ENCODE data around the gene SLC22A4. TPM values are rescaled to one million over a fixed set of nuclear protein-coding genes. Genes with fewer than 3 reads are reported as not detected.
A peak's percentile ranks its signal among the peaks of the same experiment; 100 is the strongest.

The SLC22A4 gene
- total RNA-seq, 2 donors from 2014 or later: 0.68 TPM; not detected in 1

DNA sequence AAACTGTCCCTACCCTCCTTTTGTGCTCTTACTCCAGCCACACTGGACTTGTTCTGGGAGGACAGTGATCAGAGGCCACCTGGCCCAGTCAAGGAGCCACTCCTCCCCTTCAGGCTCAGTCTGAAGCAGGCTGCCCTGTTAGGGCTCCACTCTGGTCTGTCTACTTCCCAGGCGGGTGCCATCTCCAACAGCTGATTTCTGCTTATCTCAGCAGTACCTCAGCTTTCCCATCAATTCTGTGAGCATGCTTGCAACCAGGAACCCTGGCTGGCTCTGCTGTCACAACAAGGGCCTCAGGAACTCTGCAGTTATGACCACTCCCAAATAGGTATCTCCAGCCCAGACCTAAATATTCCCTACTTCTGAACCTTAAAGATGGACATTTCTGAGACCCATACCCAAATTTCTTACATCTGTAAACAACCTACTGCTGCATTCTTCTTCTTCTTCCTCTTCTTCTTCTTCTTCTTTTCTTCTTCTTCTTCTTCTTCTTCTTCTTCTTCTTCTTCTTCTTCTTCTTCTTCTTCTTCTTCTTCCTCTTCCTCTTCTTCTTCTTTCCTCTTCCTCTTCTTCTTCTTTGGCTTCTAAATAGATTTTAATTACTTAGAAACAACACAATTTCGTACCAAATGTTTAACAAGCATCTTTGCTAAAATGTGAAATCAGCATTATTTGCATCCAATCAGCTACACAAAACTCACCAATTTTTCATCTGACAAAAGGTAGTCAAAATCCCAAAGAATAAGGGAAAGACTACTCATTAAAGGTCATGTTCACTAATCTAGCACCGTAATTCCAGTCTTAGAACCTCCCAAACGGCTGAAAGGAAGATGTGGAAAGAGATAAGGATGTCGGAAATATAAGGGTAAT lies 13.6 kb upstream of the SLC22A4 start:
- no peak for DNase-seq
- Histone ChIP-seq H3K36me3 (ENCODE audit: control insufficient read depth, insufficient read depth, low read length) (no peaks in the 10 kb centered on the region), H3K9me3 (ENCODE audit: control insufficient read depth, low read length) (no peaks in the 10 kb centered on the region), H3K27ac (ENCODE audit: low read depth, low read length) (no peak overlapping the region), H3K4me1 (ENCODE audit: control insufficient read depth, insufficient read depth, low read length) (no peaks in the 10 kb centered on the region), H3K9ac (ENCODE audit: extremely low read depth, low read length, poor library complexity, severe bottlenecking) (no peak overlapping the region), H3K27me3 (ENCODE audit: control insufficient read depth, insufficient read depth, low read length, poor library complexity, severe bottlenecking) (peaks cover 17% of the 10 kb centered on the region), H3K4me3 (ENCODE audit: low read length) (no peak overlapping the region)
- H3K4me3 Mint-ChIP-seq: no peak overlapping the region
- TF ChIP-seq, protein P1, sequence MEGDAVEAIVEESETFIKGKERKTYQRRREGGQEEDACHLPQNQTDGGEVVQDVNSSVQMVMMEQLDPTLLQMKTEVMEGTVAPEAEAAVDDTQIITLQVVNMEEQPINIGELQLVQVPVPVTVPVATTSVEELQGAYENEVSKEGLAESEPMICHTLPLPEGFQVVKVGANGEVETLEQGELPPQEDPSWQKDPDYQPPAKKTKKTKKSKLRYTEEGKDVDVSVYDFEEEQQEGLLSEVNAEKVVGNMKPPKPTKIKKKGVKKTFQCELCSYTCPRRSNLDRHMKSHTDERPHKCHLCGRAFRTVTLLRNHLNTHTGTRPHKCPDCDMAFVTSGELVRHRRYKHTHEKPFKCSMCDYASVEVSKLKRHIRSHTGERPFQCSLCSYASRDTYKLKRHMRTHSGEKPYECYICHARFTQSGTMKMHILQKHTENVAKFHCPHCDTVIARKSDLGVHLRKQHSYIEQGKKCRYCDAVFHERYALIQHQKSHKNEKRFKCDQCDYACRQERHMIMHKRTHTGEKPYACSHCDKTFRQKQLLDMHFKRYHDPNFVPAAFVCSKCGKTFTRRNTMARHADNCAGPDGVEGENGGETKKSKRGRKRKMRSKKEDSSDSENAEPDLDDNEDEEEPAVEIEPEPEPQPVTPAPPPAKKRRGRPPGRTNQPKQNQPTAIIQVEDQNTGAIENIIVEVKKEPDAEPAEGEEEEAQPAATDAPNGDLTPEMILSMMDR (conservative IDR thresholded peaks at IDR 0.05): no peak
- H3K27ac Mint-ChIP-seq: no peak overlapping the region
- H3K4me1 Mint-ChIP-seq: peaks cover 4% of the 10 kb centered on the region
- peaks cover 7% of the 10 kb centered on the region for H3K27me3 Mint-ChIP-seq (ENCODE audit: insufficient read depth)
- H3K36me3 Mint-ChIP-seq (ENCODE audit: low read depth): no peaks in the 10 kb centered on the region
- H3K9me3 Mint-ChIP-seq: no peaks in the 10 kb centered on the region
- 89% methylated on average over 3 of the region's 5 CpGs; no CpG with 5 or more reads in 1 of the 2 experiments for WGBS, 2 experiments (ENCODE audit: insufficient coverage in 1 of 2, insufficient read length in 1 of 2)

DNA sequence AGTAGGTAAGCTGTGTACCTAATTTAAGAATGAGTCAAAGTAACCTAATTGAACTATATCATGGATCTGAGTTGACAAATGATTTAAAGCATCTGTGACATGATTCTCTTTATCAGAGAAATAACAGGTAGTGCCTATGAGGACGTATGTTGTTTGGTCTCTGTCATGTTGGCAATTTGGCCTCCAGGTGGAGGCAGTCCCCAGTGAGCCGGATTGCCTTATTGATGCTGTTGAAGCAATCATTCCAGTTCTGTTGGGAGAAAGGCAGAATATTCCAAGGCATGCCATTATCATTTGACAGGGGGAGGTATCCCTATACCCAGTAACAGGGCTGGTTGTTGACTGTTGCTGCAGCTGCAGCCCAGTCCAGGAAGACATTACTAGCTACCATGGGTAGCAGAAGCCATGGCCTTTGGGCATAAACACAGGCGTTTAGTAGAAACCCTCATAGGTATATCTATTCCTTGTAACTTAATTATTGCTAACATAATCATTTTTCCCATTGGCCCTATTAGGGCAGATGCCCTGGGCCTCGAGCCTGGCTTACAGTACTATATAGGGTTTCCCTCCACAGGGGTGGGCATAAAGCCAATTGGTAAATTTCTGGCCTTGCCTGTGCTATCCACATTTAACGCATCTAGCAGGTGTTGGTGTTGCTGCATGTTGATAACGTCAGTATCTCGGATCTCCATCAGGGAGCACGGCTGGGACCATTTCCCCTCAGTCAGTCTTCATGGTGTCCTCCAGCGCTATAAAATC lies 12.2 kb upstream of the SLC22A4 start:
- Mint-ChIP-seq H3K9me3 (no peaks in the 10 kb centered on the region), H3K4me1 (peaks cover 4% of the 10 kb centered on the region), H3K4me3 (no peak overlapping the region), H3K27me3 (ENCODE audit: insufficient read depth) (peaks cover 7% of the 10 kb centered on the region), H3K36me3 (ENCODE audit: low read depth) (no peaks in the 10 kb centered on the region), H3K27ac (no peak overlapping the region)
- peaks cover 17% of the 10 kb centered on the region for H3K27me3 ChIP-seq (ENCODE audit: control insufficient read depth, insufficient read depth, low read length, poor library complexity, severe bottlenecking)
- no peaks in the 10 kb centered on the region for H3K36me3 ChIP-seq (ENCODE audit: control insufficient read depth, insufficient read depth, low read length)
- TF ChIP-seq, protein P1 (conservative IDR thresholded peaks at IDR 0.05): peak; percentile 40
- no peaks in the 10 kb centered on the region for H3K9me3 ChIP-seq (ENCODE audit: control insufficient read depth, low read length)
- H3K9ac ChIP-seq (ENCODE audit: extremely low read depth, low read length, poor library complexity, severe bottlenecking): no peak overlapping the region
- H3K4me1 ChIP-seq (ENCODE audit: control insufficient read depth, insufficient read depth, low read length): no peaks in the 10 kb centered on the region
- no peak overlapping the region for H3K4me3 ChIP-seq (ENCODE audit: low read length)
- 90 to 95% methylated on average over 9 of the region's 9 CpGs for WGBS, 2 experiments (ENCODE audit: insufficient coverage in 1 of 2, insufficient read length in 1 of 2)
- no peak overlapping the region for H3K27ac ChIP-seq (ENCODE audit: low read depth, low read length)
- no peak for DNase-seq

DNA sequence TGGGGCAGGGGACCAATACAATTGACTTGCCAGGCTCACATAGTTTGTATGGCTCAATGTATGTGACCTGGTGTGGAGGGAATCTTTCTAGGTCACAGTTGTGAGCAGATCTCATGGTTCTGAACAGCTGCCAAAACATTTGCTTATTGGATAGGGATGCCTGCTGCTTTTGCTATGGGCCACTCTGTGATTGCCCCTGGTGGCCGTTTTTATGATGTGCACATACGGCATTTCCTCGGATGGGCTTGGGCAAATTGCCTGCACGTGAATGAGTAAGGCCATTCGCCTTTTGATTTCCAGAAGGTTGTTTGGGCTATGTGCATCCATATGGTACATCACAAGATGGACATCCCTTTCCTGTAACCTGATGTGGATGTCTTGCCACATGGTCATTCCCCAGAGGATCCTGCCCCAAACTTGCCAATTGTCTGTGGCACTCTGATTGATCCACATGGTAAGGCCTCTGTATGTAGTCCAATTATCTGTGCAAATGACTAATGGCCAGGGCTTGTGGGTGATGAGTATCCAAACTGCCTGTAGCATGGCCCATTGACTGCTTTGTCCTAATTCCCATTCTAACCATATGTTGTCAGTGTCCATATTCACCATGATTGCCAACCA lies 10.7 kb upstream of the SLC22A4 start:
- Histone ChIP-seq H3K4me1 (ENCODE audit: control insufficient read depth, insufficient read depth, low read length) (no peaks in the 10 kb centered on the region), H3K4me3 (ENCODE audit: low read length) (no peak overlapping the region), H3K9ac (ENCODE audit: extremely low read depth, low read length, poor library complexity, severe bottlenecking) (no peak overlapping the region), H3K27ac (ENCODE audit: low read depth, low read length) (no peak overlapping the region), H3K9me3 (ENCODE audit: control insufficient read depth, low read length) (no peaks in the 10 kb centered on the region), H3K27me3 (ENCODE audit: control insufficient read depth, insufficient read depth, low read length, poor library complexity, severe bottlenecking) (peaks cover 17% of the 10 kb centered on the region), H3K36me3 (ENCODE audit: control insufficient read depth, insufficient read depth, low read length) (no peaks in the 10 kb centered on the region)
- H3K27me3 Mint-ChIP-seq (ENCODE audit: insufficient read depth): peaks cover 11% of the 10 kb centered on the region
- no peaks in the 10 kb centered on the region for H3K36me3 Mint-ChIP-seq (ENCODE audit: low read depth)
- no peaks in the 10 kb centered on the region for H3K4me1 Mint-ChIP-seq
- 70 to 82% methylated on average over 5 of the region's 5 CpGs for WGBS, 2 experiments (ENCODE audit: insufficient coverage in 1 of 2, insufficient read length in 1 of 2)
- no peak overlapping the region for H3K27ac Mint-ChIP-seq
- no peak overlapping the region for H3K4me3 Mint-ChIP-seq
- TF ChIP-seq, protein P1 (conservative IDR thresholded peaks at IDR 0.05): peak; percentile 73
- H3K9me3 Mint-ChIP-seq: peaks cover 1% of the 10 kb centered on the region
- peak; percentile 77 for DNase-seq
